ENCODE results near the gene SEC14L1.
"Not testable (repeated sequence)": the region's sequence is repeated elsewhere in the genome, so short reads cannot be mapped to it uniquely, and the experiment has no call there.

Gene SEC14L1

GRCh38 chr17:77124192-77124889 lies 16.4 kb upstream of the SEC14L1 start:
- DNase-seq (ENCODE audit: insufficient read length, low spot score) (peak; percentile 71), FAIRE-seq (no peak)
- TF ChIP-seq POLR2A (IDR thresholded peaks at IDR 0.05; ENCODE audit: low read depth, low read length), result no peak

GRCh38 chr17:77125432-77125901 lies 15.3 kb upstream of the SEC14L1 start:
- peak; percentile 91 for DNase-seq (ENCODE audit: insufficient read length, low spot score)
- FAIRE-seq, result no peak
- TF ChIP-seq POLR2A (IDR thresholded peaks at IDR 0.05; ENCODE audit: low read depth, low read length), result 0 out of 2 replicates have a peak, but pooled peaks have one; percentile 21

GRCh38 chr17:77126519-77126918 lies 14.2 kb upstream of the SEC14L1 start:
- no peak for DNase-seq (ENCODE audit: insufficient read length, low spot score)
- no peak for TF ChIP-seq POLR2A (IDR thresholded peaks at IDR 0.05; ENCODE audit: low read depth, low read length)
- no peak for FAIRE-seq

- FAIRE-seq, result no peak
- TF ChIP-seq POLR2A (IDR thresholded peaks at IDR 0.05; ENCODE audit: low read depth, low read length), result no peak
Measured at GRCh38 chr17:77127735-77128361, 12.9 kb upstream of the SEC14L1 start.

DNA sequence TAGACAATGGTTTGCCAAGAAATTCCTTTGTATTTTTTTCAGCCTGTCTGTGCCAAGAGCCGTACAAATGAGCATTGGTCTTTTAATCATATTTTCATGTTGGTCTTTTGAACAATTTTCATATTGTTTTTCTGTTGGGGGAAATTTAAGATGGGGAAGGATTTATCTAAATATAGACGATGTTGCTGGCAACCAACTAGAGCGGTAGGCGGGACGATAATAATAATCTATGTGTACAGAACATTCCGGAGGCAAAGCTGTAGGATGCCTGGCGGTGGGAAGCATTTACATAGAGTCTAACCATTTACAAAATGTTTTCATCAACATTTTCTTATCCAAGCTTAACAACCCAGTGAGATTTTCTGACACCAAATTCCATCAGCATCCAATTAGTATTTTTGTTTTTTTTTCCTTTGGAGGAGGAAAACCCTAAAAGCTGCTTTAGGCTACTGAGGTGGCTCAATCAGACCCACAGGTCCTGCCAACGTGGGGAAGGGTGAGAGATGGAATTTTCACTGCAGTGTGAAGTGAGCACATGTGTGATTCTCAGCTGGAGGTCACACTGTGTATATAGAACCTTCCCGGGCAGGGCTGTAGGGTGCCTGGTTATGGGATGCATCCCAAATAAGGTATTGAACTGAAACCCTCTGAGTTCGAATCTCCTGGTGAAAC lies 11.7 kb upstream of the SEC14L1 start:
- no peak for FAIRE-seq
- TF ChIP-seq POLR2A (IDR thresholded peaks at IDR 0.05; ENCODE audit: low read depth, low read length), result no peak
- no peak for DNase-seq (ENCODE audit: insufficient read length, low spot score)

More at GRCh38 chr17:77127735-77128361, 12.9 kb upstream of the SEC14L1 start:
- DNase-seq (ENCODE audit: insufficient read length, low spot score), result no peak

- TF ChIP-seq POLR2A (IDR thresholded peaks at IDR 0.05; ENCODE audit: low read depth, low read length), result no peak
- DNase-seq (ENCODE audit: insufficient read length, low spot score) (no peak), FAIRE-seq (no peak)
Measured at GRCh38 chr17:77129568-77130301, 11.0 kb upstream of the SEC14L1 start.

GRCh38 chr17:77130525-77130924 lies 10.2 kb upstream of the SEC14L1 start:
- TF ChIP-seq POLR2A (IDR thresholded peaks at IDR 0.05; ENCODE audit: low read depth, low read length), result no peak
- DNase-seq (ENCODE audit: insufficient read length, low spot score) (no peak), FAIRE-seq (no peak)

GRCh38 chr17:77131904-77132303 lies 8.9 kb upstream of the SEC14L1 start:
- DNase-seq (ENCODE audit: insufficient read length, low spot score), result no peak
- no peak for FAIRE-seq
- TF ChIP-seq POLR2A (IDR thresholded peaks at IDR 0.05; ENCODE audit: low read depth, low read length), result no peak

GRCh38 chr17:77132411-77133086 lies 8.2 kb upstream of the SEC14L1 start:
- no peak for DNase-seq (ENCODE audit: insufficient read length, low spot score)
- no peak for TF ChIP-seq POLR2A (IDR thresholded peaks at IDR 0.05; ENCODE audit: low read depth, low read length)
- no peak for FAIRE-seq

GRCh38 chr17:77133087-77133638 lies 7.6 kb upstream of the SEC14L1 start:
- no peak for DNase-seq (ENCODE audit: insufficient read length, low spot score)
- FAIRE-seq, result no peak
- TF ChIP-seq POLR2A (IDR thresholded peaks at IDR 0.05; ENCODE audit: low read depth, low read length), result no peak

- FAIRE-seq, result no peak
- no peak for DNase-seq (ENCODE audit: insufficient read length, low spot score)
- no peak for TF ChIP-seq POLR2A (IDR thresholded peaks at IDR 0.05; ENCODE audit: low read depth, low read length)
Measured at GRCh38 chr17:77136420-77136767, 4.4 kb upstream of the SEC14L1 start.

DNA sequence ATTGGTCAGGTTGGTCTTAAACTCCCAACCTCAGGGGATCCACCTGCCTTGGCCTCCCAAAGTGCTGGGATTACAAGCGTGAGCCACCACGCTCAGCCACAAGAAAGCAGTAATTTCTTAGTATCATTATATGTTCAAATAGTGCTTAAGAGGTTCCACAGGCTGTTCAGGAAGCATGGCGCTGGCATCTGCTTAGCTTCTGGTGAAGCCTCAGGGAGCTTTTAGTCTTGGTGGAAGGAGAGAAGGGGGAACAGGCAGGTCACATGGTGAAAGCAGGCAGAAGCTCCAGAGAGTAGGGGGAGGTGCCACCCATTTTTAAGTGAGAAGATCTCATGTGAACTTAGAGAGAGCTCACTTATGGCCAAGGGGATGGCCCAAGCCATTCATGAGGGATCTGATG lies 3.7 kb upstream of the SEC14L1 start:
- TF ChIP-seq POLR2A (IDR thresholded peaks at IDR 0.05; ENCODE audit: low read depth, low read length), result no peak
- no peak for FAIRE-seq
- no peak for DNase-seq (ENCODE audit: insufficient read length, low spot score)

DNA sequence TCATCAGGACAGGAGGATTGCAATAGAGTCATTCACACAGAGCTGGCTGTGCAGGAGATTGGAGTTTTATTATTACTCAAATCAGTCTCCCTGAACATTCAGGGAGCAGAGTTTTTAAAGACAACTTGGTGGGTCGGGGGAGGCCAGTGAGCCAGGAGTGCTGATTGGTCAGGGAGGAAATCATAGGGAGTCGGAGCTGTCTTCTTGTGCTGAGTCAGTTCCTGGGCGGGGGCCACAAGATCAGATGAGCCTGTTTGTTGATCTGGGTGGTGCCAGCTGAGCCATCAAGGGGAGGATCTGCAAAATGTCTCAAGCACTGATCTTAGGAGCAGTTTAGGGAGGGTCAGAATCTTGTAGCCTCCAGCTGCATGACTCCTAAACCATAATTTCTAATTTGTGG lies 2.9 kb upstream of the SEC14L1 start:
- not testable (repeated sequence) for FAIRE-seq; DNase-seq (ENCODE audit: insufficient read length, low spot score)

Measured in H54 (cell line).